ENCODE results near the gene OSBPL10.

OSBPL10 gene

DNA sequence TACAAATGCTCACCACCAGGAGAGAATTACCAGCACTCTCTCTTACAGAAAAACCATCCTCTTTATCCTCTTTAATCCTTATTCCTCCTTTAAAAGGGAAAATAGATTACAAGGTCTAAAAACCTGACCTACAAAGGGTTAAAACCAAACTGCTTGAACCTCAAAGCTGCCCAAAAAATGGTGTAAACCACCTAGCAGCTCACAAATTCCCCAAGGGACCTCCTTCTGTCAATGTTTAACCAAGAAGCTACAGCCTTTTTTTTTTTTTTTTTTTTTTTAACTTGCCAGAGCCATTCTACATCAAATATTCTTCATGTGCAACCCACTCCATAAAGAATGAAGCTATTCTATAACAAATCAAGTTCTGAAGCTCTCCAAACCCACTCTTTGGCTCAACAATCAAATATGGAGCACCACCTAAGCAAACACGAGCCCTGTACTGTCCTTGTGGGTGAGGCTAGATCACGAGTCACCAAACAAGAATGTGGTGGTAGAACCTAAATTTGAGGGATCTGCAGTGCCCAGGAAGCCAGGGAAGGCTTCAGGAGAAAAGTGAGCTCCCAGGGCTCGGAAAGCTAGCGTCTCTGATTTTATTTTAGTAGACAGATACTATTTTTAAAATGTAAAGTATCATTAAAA is 20.1 kb downstream of the OSBPL10 start:
- H3K4me3 ChIP-seq, result no peak overlapping the region
- peak overlapping the region in 9 of 21 experiments; percentile 11 to 89 (median 75) for H3K27ac ChIP-seq

DNA sequence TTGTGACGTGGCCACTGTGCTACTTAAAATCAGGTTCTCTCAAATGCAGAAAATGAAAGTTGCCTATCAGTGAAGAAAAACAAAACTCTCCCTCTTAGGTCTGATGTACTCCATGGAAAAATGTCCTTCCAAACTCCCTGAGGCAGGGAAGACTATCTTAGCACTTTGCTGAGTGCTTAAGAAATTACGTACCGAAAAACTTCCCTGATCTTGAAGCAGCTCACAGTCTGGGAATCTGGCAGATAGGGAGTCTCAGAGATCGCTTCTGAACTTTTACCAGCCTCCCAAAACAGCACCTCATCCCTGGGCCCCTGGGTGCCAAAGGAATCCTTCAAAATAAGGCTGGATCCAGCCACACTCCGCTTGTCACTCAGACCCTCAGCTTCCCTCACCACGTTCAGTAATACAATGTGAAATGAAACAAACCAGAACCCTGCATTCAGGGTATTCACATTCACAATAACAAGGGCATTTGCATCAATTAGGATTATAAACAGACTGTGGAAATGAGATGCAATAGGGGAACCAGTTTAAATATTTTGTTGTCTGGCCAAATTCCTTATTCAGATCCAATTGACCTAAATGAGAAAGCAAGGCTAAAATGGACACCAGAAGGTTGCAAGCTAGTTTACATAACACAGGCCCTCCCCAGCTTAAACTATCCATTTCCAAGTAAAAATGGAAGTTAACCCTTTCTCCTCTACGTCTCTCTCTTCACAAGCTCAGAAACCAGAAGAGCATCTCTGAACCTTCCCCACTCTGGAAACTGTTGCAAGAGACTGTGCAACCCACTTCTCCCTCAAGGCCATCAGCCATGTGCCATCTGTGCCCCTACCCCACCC is 20.9 kb downstream of the OSBPL10 start:
- H3K4me3 ChIP-seq, result peak overlapping the region in 2 of 7 experiments; percentile 7 to 17
- peak overlapping the region in 17 of 21 experiments; percentile 30 to 89 (median 67) for H3K27ac ChIP-seq

DNA sequence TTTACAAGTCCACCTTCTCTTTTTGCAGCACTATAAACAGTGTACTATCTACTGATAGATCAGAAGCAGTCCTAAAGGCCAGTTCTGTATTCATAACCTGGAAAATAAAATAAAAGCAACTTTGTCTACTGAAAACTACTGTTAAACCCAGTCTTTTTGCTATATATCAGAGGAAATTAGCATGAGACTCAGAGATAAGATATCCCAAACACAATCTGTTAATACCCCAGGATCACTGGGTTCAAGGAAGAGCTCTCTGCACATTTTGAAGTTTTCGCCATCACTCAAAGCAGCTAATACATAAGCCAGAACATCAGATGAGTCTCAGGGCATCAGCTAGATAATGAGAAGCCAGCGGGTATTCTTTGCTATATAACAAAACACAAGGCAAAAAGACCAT is 21.8 kb downstream of the OSBPL10 start:
- Histone ChIP-seq H3K27ac (peak overlapping the region in 11 of 21 experiments; percentile 51 to 89 (median 75)), H3K4me3 (peak overlapping the region in 1 of 7 experiments; percentile 7)

DNA sequence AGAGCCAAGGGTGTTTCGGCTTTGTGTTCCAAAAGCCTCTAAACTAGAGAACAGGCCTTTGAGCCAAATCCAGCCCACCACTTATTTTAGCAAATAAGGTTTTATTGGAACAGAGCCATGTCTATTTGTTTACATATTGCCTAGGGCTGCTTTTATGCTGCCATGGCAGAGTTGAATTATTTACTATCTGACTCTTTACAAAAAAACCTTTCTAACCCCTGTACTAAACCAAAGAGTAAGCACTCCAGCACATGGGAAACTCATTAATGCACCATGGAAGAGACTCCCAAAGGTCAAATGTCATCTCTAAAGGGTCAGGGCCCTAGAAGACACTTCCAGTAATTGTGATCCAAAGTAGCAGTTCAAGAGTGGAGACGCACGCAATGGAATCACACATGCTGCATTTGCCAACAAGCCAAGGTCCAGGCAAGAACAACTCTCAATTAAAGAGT is 22.3 kb downstream of the OSBPL10 start:
- H3K27ac ChIP-seq, result peak overlapping the region in 9 of 21 experiments; percentile 37 to 89 (median 75)
- no peak overlapping the region for H3K4me3 ChIP-seq

DNA sequence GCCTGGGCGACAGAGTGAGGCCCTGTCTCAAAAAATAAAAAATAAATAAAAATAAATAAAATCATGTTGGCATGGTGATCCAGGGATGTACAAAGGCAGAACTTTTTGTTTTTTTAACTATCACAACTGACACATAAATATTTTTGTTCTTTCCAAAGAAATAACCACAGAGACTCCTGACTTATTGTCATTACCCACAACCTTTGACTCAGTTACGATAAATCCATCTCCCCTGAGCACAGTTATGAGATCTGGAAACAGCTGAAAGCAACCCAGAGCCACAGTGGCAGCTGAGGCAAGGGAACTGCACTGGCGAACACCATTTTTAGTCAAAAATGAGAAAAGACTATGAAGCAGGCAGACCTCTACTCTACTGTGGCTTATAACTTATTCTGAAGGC is 24.0 kb downstream of the OSBPL10 start:
- peak overlapping the region in 2 of 21 experiments; percentile 4 to 82 for H3K27ac ChIP-seq
- H3K4me3 ChIP-seq, result no peak overlapping the region

DNA sequence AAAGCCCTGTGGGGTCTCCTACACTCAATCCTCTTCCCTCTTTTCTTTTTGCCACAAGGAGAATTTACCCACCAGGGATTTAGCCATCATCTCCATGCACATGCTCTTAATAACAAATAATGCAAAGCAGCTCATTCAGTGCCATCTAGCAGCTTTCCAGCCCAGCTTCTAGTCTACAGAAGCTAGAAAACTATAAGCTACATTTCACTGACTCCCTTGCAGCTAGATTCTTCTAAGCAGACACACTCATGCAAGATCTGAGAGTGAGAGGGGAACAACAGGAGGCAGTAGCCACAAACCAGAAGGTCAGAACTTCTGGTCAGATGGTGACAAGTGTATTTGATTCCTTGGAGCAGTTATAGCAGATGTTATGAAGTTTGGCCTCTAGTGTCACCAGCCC is 25.5 kb downstream of the OSBPL10 start:
- no peak overlapping the region for H3K4me3 ChIP-seq
- H3K27ac ChIP-seq, result no peak overlapping the region

DNA sequence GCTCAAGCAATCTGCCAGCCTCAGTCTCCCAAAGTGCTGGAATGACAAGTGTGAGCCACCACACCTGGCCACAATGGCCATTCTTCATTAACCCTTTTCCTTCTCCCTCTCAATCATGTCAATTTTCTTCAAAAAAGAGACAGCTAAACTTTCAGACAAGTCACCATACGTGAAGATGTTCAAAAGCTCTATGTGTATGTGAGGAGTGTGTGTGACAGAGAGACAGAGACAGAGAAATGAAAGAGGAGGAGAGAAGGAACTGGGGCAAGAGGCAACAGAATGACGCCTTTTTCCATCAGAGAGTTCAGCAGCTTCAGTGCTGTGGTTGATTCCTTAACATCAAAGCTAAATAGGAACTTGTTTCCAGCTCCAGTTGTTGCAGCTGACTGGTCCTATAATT is 27.4 kb downstream of the OSBPL10 start:
- Histone ChIP-seq H3K27ac (peak overlapping the region in 1 of 21 experiments; percentile 7), H3K4me3 (no peak overlapping the region)

GRCh38 chr3:31953091-31953490 is 28.0 kb downstream of the OSBPL10 start:
- Histone ChIP-seq H3K27ac (peak overlapping the region in 1 of 21 experiments; percentile 7), H3K4me3 (no peak overlapping the region)

- Histone ChIP-seq H3K27ac (no peak overlapping the region), H3K4me3 (no peak overlapping the region)
Measured at GRCh38 chr3:31952205-31952604, 28.9 kb downstream of the OSBPL10 start.

GRCh38 chr3:31948280-31948679 is 32.8 kb downstream of the OSBPL10 start:
- no peak overlapping the region for H3K4me3 ChIP-seq
- H3K27ac ChIP-seq, result peak overlapping the region in 3 of 21 experiments; percentile 5 to 54 (median 18)

DNA sequence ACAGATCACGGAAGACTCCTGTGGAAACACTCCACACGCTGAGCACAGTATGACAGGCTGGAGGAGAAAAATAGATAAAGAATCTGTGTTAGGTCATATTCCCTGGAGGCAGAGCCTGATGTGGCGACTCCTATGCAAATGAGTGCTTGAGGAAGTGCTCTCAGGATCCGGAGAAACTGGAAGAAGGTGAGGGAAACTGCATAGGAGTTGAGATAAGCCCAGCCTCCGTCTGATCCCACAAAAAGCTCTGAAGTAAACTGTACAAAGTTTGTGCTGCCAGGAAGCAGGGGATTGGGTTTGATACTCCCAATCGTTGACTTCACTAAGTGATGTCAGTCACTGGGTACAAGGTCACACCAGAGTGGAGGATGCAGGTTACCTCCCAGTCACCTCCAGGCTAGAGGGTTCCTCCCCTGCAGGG is 33.4 kb downstream of the OSBPL10 start:
- Histone ChIP-seq H3K27ac (peak overlapping the region in 2 of 21 experiments; percentile 18 to 54), H3K4me3 (no peak overlapping the region)

DNA sequence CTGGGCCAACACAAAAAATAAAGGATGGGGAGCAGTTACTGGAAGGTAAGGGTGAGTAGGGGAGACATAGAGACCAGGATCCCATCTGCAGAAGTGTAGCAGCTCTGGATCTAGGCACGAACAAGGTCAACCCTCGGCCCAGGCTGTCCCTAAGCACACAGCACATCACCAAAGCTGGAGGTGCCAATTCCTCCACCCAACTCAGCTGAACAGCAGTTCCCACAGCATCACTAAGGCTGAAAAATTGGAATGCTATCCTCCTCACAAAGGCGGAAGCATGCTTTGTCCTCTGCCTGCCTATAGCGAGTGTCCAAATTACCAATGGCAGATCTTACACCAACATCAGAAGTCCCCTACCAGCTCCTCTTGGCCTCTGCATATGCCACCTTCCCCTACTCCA is 33.9 kb downstream of the OSBPL10 start:
- peak overlapping the region in 2 of 21 experiments; percentile 18 to 54 for H3K27ac ChIP-seq
- H3K4me3 ChIP-seq, result no peak overlapping the region

DNA sequence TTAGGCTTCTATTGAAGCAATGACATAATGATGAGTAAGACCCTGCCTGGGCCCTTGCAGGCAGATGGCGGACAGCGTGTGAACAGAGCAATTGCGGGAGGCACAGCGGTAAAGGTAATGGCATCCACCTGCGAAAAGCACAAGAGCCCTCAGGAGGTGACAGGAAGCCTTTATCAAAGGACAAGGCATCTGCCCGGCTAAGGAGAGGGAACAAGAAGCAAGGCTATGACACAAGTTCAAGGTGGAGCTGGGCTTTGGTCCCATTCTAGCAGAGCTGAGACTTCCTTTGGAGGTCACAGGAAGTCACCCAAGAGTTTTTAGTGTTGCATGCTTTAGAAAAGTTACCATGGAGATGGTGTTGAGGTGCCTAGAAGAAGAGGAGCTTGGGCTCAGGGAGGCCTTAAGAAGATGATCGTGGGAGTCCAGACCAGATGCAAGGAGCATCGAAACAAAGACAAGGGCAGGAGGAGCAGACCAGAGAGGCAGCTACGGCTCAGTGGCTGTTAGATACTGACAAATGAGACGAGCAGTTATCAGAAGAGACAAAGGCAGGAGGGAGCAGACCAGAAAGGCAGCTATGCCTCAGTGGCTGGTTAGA is 34.5 kb downstream of the OSBPL10 start:
- H3K27ac ChIP-seq, result peak overlapping the region in 1 of 21 experiments; percentile 54

DNA sequence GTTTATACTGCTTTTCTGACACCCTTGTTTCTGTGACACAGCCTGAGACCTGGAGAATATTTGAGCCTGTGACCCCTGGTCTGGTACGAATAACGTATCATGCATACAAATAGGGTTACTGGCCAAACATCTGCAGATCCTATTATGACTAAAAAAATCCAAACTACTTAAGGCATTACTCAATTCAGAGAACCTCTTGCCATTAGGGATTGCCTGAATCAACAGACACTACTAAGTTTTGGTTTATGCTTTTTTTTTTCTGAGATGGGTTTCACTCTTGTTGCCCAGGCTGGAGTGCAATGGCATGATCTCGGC is 35.4 kb downstream of the OSBPL10 start:
- Histone ChIP-seq H3K4me3 (no peak overlapping the region), H3K27ac (peak overlapping the region in 9 of 21 experiments; percentile 4 to 63 (median 49))

More for the DNA sequence above, 34.5 kb downstream of the OSBPL10 start:
- H3K4me3 ChIP-seq, result no peak overlapping the region

- Histone ChIP-seq H3K4me3 (no peak overlapping the region), H3K27ac (no peak overlapping the region)
Measured at GRCh38 chr3:31943041-31943440, 38.0 kb downstream of the OSBPL10 start.

- no peak overlapping the region for H3K4me3 ChIP-seq
- H3K27ac ChIP-seq, result no peak overlapping the region
Measured at GRCh38 chr3:31942446-31942845, 38.6 kb downstream of the OSBPL10 start.

GRCh38 chr3:31937225-31937624 is 43.8 kb downstream of the OSBPL10 start:
- H3K4me3 ChIP-seq, result no peak overlapping the region

GRCh38 chr3:31936420-31937060 is 44.5 kb downstream of the OSBPL10 start:
- no peak overlapping the region for H3K4me3 ChIP-seq
- peak overlapping the region in 2 of 21 experiments; percentile 26 to 42 for H3K27ac ChIP-seq

More at GRCh38 chr3:31937225-31937624, 43.8 kb downstream of the OSBPL10 start:
- H3K27ac ChIP-seq, result peak overlapping the region in 1 of 21 experiments; percentile 26

DNA sequence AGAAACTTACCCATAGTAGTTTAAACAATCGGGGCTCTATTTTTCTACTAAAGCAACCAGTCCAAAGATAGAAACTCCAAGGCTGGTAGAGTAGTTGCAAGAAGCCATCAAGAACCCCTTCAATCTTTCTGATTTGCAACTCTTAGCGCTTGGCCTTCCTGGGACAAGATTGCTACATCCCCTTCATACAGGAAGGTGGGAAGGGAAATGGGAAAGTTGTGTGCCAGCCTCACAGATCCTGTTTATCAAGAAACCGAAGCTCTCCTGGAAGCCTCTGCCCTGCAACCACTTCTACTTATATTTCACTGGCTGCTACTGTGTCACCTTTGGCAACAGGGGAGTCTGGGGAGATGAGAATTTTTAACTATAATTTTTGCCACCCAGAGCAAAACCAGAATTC is 46.2 kb downstream of the OSBPL10 start:
- H3K4me3 ChIP-seq, result no peak overlapping the region

DNA sequence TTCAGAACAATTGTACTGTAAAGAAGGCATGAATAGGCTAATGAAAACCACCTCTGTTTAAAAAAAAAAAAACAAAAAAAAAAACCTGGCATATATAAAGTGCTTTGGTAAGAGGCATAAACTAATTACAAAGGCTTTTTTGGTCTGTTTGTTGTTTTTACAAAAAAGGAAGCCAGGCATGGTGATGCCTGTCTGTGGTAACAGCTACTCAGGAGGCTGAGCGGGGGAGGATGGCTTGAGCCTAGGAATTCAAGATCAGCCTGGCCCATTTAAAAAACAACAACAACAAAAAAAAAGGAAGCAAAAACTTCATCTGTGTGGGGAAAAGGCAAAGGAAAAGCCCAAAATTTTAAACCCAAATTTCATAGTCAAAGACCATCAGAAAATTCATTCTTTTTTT is 47.0 kb downstream of the OSBPL10 start:
- H3K27ac ChIP-seq, result peak overlapping the region in 4 of 21 experiments; percentile 7 to 30 (median 20)

More for the DNA sequence above, 46.2 kb downstream of the OSBPL10 start:
- peak overlapping the region in 7 of 21 experiments; percentile 7 to 35 (median 14) for H3K27ac ChIP-seq

More for the DNA sequence above, 47.0 kb downstream of the OSBPL10 start:
- no peak overlapping the region for H3K4me3 ChIP-seq
